Glomerular endothelial cell (primary cell): ENCODE data around the gene FBXL17. TPM values are rescaled to one million over a fixed set of nuclear protein-coding genes. Genes with fewer than 3 reads are reported as not detected.
A peak's percentile ranks its signal among the peaks of the same experiment; 100 is the strongest.

Experiments
- DNase-seq: peaks from one replicate; pipeline ENCODE4 v3.0.0-alpha.2; 2011; ENCODE audit warnings: low read depth, low spot score; ENCODE audit errors: extremely low read depth
- total RNA-seq: library from RNA; depleted of rRNA; stranded (reverse); fragments of >200 nt; gene quantifications from 2 replicates; pipeline ENCODE4 v1.2.3, GENCODE V29; 2015

The FBXL17 gene
- total RNA-seq, 1 donor from 2014 or later, result 10.6 TPM

- no peak for DNase-seq
These were observed 506.1 kb downstream of the FBXL17 start for GRCh38 chr5:107875833-107876232.

DNA sequence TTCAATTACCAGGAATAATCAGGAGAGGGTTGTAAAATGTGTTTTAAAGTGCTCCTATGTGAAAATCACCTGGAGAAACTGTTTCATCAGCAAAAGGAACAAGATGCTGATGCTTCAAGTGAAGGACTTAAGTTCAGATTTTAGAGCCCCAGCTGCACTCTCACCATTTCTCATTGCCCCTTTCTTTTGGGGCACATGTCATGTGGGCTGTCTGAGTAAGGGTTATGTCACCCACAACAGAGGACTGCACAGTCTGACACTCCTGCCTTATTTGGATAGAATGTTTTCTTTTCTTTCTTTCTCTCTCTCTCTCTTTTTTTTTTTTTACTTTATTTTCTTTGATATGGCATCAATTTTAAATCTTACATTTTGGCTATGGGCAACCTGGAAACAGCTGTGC is 507.1 kb downstream of the FBXL17 start:
- DNase-seq, result no peak

DNA sequence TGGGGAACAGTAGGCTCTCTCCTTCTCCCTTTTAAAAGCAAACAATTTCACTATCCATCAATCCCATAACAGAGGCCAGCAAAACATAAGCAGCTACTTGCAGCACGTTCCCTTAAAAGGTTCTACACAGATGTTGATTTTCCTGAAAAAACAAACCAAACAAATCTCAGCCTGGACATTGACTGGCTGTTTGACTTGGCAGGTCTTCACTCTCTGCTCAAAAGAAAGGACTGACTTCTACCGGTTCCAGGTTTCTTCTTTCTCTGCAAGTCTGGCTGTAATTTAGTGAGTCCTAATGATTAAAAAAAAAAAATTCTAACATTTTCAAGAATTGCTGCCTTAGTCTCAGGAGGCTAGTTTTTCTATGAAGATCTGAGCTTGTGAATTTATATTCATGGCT is 508.0 kb downstream of the FBXL17 start:
- no peak for DNase-seq

DNA sequence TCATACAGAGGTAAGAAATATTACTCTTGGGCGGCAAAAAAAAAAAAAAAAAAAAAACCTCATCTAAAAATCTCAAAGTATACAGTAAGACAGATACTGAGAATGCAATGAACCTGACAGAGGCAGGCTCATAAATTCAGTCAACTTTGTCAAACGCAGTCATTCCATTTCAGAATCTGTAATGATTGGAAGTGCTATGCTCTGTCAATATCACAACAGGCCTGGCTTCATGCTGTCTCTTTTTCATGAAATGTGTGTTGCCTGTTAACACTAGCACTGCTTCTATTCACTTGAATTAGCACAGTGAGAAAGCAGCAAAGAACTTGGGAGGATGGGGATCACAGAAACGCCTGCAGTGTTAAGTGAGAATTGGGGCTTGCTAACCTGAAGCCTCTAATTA is 510.9 kb downstream of the FBXL17 start:
- no peak for DNase-seq

- peak; percentile 47 for DNase-seq
These were observed 512.3 kb downstream of the FBXL17 start for GRCh38 chr5:107869438-107870115.

GRCh38 chr5:107868650-107869409 is 513.1 kb downstream of the FBXL17 start:
- DNase-seq, result no peak

DNA sequence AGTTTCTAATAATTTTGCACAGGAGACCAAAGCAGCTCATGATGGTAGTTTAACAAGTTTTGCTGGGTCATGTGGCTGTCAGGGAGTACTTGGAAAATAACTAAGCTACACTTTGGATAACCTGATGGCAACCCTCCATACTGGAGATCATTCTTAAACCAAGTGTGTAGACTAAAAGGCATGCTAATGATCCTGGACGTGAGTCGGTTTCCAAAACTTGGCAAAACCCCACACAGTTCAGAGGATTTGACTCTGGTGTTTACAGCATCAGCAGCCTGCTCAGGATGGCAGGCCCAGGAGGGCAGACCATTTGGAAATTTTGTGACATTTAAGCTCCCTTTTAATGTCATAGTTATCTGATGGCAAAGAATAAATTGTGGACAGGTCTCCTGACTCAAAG is 514.6 kb downstream of the FBXL17 start:
- DNase-seq, result no peak

- no peak for DNase-seq
These were observed 517.1 kb downstream of the FBXL17 start for GRCh38 chr5:107864793-107865192.

DNA sequence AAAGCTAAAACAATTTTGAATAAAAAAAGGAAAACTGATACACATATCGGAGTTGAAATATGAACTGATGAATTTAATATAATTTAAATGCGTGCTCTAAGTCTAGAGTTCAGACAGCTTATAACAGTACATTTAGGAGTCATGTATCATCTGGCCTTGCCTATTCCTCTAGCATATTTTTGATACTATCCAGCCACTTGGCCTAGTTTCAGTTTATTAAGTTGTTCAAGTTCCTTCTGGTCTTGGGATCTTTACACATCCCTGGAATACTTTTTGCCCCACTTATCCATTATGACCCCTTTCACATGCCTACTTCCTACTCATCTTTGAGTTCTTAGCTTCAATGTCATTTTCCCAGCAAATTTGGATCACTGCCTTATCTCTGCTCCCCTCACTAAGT is 518.8 kb downstream of the FBXL17 start:
- DNase-seq, result no peak

DNA sequence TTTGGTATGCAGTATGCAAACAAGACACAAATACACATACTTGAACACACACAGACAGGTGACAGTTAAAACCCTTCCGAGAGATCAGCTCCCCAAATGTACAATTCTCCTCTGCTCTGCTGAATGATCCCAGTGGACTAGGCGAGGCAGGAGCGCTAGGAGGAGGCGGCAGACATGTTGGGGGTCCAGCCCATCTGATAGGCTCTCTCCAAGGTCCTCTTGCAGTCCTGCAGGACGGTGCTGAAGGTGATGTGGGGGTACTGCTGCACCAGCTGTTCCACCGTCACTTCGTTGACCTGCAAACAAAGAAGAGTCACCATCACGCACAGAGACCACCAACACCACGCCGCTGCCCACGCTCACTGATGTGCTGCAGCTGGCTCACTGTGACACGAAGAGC is 520.3 kb downstream of the FBXL17 start:
- DNase-seq, result no peak

DNA sequence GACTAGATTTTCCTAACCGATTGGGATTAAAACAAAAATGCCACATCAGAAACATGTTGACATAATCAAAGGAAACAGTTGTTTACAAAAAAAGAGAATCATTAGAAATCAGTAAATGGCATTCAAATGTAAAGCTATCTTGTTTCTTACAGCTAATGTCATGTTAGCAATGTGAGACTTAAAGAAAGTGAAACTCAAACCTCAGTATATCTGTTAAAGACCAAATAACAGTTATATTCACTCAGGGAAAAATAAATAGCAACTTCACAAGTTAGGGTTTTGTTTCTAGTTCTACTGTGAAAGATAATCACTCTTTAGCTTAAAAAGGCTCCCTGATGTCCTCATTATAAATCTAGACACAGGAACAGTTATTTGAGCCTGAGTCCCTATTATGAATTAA is 521.9 kb downstream of the FBXL17 start:
- no peak for DNase-seq

GRCh38 chr5:107858788-107859187 is 523.1 kb downstream of the FBXL17 start:
- no peak for DNase-seq

GRCh38 chr5:107858324-107858723 is 523.6 kb downstream of the FBXL17 start:
- no peak for DNase-seq

DNA sequence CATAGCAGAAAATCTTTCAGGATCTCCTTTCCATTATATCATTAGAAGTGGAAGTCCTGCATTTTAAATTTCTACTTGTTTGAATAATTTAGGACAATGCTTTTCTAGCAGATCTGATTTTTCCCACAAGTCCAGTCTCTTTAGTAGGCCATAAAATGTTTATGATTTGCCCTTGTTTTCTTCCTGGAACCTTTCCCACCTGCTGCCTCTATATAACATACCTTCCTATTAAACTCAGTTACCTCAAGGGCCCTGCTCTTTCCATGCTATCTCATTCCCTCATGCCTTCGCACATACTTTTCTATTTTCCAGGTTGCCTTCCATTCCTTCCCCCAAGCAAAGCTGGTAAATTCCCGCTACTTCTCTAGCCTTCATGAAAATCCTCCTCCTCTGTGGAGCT is 524.1 kb downstream of the FBXL17 start:
- DNase-seq, result no peak

GRCh38 chr5:107855171-107855570 is 526.7 kb downstream of the FBXL17 start:
- no peak for DNase-seq

DNA sequence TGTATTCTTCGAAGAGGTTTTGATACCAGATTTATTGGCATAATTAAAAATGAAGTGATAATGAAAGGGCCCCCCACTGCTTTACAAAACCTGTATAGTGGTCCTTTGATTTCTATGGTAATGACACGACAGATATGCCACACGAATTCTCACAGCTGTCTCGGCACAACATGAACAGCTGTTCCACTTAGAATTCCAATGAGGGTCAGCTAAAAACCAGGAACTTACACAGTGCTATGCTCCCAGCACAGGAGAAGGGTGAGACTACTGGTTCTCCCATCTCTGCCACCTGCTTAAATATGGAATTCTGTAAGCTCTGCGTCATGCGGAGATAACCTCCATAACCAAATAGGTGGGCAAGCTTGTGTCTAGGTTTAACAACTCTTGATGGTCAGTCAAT is 528.2 kb downstream of the FBXL17 start:
- DNase-seq, result no peak

- no peak for DNase-seq
These were observed 528.9 kb downstream of the FBXL17 start for GRCh38 chr5:107853031-107853430.

DNA sequence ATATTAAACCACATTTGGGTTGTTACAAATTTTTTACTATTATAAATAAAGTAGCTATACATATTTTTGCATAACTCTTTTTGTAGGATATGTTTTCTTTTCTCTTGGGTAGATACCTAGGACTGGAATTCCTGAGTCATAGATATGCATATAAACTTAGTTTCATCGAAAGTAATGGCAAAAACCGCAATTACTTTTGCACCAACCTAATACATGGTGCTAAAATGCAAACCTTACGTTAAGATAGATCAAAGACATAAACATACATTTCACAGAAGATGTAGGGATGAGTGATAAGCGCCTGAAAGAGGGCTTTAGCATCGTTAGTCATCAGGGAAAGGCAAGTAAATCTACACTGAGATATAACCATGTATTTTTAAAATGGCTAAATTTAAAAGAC is 532.8 kb downstream of the FBXL17 start:
- no peak for DNase-seq

GRCh38 chr5:107840592-107840991 is 541.3 kb downstream of the FBXL17 start:
- DNase-seq, result no peak

DNA sequence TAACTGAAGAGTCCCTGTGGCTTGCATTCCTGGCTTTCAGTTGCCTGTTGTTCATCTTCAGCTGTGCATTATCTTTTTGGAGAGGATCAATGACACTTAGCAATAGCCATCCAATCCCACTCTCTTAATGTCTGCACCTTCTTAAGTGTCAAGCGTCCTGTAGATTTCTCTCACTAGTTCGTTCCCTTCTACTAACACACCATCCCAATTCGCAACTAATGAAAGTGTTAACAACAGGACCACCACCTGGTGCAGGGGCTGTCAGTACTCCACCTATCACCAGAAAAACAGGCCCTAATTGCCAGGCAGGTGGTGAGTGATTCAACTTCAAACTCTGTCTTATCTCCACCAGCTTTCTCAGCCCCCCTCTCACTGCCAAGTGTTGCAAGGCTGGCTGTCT is 541.7 kb downstream of the FBXL17 start:
- no peak for DNase-seq

GRCh38 chr5:107835096-107835495 is 546.8 kb downstream of the FBXL17 start:
- DNase-seq, result no peak

DNA sequence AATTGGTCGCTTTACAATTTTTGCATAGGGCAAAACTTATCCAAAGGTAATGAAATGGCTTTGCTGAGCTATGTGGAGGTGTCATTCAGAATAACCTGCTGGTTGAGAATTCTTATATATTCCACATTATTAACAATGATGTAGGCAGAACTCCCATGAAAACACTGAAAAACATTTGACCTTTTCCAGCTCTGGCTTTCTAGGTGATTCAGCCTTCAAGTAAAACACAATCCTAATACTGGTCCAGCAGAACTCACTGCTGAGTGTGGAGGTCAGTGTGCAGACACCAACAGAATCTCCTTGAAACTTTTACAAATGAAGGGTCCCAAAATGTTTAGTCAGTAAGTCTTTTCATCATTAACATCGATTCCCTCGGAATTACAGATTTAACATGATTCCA is 549.2 kb downstream of the FBXL17 start:
- DNase-seq, result no peak
